ENCODE data around the gene TERT.

DNA sequence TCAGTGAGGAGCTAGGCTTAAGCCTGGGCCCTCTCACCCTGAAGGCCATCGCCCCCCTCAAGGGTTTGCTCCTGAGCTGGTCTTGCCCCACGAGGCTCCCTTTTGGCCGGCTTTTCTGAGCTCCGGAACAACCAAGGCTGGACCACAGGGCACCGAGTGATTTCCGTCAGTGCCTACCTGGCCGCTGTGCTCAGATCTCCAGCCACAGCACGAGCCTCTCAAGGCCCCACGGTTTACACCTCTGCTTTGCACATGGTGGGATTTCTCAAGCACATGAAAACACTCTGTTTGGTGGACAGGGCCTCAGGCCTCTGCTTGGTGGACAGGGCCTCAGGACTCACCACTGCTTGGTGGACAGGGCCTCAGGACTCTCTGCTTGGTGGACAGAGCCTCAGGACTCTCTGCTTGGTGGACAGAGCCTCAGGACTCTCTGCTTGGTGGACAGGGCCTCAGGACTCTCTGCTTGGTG lies 34.3 kb upstream of the TERT start:
- TF ChIP-seq, protein P1, sequence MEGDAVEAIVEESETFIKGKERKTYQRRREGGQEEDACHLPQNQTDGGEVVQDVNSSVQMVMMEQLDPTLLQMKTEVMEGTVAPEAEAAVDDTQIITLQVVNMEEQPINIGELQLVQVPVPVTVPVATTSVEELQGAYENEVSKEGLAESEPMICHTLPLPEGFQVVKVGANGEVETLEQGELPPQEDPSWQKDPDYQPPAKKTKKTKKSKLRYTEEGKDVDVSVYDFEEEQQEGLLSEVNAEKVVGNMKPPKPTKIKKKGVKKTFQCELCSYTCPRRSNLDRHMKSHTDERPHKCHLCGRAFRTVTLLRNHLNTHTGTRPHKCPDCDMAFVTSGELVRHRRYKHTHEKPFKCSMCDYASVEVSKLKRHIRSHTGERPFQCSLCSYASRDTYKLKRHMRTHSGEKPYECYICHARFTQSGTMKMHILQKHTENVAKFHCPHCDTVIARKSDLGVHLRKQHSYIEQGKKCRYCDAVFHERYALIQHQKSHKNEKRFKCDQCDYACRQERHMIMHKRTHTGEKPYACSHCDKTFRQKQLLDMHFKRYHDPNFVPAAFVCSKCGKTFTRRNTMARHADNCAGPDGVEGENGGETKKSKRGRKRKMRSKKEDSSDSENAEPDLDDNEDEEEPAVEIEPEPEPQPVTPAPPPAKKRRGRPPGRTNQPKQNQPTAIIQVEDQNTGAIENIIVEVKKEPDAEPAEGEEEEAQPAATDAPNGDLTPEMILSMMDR (IDR thresholded peaks at IDR 0.05): no peak
- no peak for TF ChIP-seq POLR2A (IDR thresholded peaks at IDR 0.05)

All from body of pancreas (tissue), 4 donors.